ENCODE measurements around the gene PDE10A. TPM values are rescaled to one million over a fixed set of nuclear protein-coding genes. Genes with fewer than 3 reads are reported as not detected.

Gene PDE10A
- total and polyA plus RNA-seq, 2 of the 8 experiments (the other 6 are each of a cell fraction or from before 2014, with no cell fraction given): 1.1 to 2.4 TPM

DNA sequence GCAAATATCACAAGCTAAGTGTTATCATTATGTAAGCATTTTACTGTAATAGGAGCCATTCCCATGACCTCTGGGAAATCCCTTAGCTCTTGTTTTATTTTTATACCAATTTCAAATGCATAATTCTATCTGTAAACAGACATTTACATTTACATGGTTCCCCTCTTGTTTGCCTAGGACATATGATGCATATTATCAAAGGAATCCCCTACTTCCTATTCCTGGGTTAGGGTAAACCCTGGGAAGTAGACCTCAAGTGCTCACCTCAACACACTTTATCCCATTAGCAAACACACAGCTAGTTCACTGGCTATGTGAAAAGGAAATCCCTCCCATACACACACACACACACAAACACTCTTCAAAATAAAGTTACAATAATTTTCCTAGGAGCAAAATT is 27.1 kb downstream of the PDE10A start (continued):
- TF ChIP-seq, protein P1, sequence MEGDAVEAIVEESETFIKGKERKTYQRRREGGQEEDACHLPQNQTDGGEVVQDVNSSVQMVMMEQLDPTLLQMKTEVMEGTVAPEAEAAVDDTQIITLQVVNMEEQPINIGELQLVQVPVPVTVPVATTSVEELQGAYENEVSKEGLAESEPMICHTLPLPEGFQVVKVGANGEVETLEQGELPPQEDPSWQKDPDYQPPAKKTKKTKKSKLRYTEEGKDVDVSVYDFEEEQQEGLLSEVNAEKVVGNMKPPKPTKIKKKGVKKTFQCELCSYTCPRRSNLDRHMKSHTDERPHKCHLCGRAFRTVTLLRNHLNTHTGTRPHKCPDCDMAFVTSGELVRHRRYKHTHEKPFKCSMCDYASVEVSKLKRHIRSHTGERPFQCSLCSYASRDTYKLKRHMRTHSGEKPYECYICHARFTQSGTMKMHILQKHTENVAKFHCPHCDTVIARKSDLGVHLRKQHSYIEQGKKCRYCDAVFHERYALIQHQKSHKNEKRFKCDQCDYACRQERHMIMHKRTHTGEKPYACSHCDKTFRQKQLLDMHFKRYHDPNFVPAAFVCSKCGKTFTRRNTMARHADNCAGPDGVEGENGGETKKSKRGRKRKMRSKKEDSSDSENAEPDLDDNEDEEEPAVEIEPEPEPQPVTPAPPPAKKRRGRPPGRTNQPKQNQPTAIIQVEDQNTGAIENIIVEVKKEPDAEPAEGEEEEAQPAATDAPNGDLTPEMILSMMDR (IDR thresholded peaks at IDR 0.05; ENCODE audit: control extremely low read depth in 1 of 3, insufficient read depth in 1 of 3, low read depth in 1 of 3, low read length in 3 of 3): no peak
- TF ChIP-seq CEBPB (IDR thresholded peaks at IDR 0.05; ENCODE audit: low read depth, low read length): no peak
- TF ChIP-seq SIRT6 (IDR thresholded peaks at IDR 0.05; ENCODE audit: low read length): no peak
- no peak for TF ChIP-seq RFX5 (IDR thresholded peaks at IDR 0.05; ENCODE audit: borderline replicate concordance, low read depth, low read length)
